Body of pancreas (tissue), 4 donors: Measurements from ENCODE around the gene WDFY4.

Experiments
- POLR2A ChIP-seq, 3 donors: fragments of 450-650 bp; IDR thresholded peaks; one replicate each; pipeline ENCODE4 v1.6.1; 2016; ENCODE audit warnings: antibody characterized with exemption in 3 of 3, mild to moderate bottlenecking in 2 of 3
- TF ChIP-seq, protein P1 (sequence below), 7 experiments: fragments of 450-650 bp in 4 of 7; fragments of 200-600 bp in 3 of 7; sonication (generic) in 3 of 7; IDR thresholded peaks; one replicate each; pipeline ENCODE4 v1.5.1; 2016 to 2019; ENCODE audit warnings: antibody characterized with exemption in 7 of 7

DNA sequence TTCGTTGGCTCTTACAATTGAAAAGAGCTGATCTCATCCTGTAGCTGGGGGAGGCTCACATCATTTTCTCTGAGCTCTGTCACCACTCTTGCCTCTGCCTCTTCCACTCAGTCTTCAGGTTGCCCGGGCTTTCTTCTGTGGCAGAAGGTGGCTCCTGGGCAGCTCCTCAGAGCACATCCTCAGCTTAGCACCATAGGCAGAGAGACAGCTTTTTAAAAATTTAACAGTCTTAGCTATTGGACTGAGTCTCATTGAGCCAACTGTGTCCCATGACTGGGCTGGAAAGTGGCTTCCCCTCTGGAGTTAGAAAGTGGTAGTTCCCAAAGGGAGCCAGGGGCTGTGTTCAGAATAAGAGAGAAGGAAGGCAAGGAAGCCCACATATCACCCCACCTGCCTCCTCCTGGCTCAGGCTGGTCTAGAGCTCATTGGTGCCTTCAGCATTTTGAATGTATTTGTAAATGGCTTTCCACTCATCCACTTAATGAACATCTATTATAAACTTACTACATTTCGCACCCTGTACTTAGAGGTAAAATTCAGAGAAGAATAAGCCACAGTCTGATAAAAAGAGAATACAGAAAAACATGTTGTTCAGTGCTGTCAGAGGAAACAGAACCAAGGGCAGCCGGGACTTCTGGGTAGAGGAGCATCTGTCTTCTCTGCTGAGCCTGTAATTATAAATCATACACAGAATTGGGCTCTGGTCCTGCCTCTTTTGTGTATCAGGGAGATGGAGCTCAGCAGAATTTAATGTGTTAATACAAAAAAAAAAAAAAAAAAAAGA, 119.3 kb downstream of the WDFY4 start:
- TF ChIP-seq POLR2A (IDR thresholded peaks at IDR 0.05) = no peak
- TF ChIP-seq, protein P1, sequence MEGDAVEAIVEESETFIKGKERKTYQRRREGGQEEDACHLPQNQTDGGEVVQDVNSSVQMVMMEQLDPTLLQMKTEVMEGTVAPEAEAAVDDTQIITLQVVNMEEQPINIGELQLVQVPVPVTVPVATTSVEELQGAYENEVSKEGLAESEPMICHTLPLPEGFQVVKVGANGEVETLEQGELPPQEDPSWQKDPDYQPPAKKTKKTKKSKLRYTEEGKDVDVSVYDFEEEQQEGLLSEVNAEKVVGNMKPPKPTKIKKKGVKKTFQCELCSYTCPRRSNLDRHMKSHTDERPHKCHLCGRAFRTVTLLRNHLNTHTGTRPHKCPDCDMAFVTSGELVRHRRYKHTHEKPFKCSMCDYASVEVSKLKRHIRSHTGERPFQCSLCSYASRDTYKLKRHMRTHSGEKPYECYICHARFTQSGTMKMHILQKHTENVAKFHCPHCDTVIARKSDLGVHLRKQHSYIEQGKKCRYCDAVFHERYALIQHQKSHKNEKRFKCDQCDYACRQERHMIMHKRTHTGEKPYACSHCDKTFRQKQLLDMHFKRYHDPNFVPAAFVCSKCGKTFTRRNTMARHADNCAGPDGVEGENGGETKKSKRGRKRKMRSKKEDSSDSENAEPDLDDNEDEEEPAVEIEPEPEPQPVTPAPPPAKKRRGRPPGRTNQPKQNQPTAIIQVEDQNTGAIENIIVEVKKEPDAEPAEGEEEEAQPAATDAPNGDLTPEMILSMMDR (IDR thresholded peaks at IDR 0.05) = no peak
